Aorta (tissue), 5 donors: Measurements from ENCODE around the gene MRTFA. TPM values are rescaled to one million over a fixed set of nuclear protein-coding genes. Genes with fewer than 3 reads are reported as not detected.
A peak's percentile ranks its signal among the peaks of the same experiment; 100 is the strongest.

Source experiments
- ATAC-seq: fragments of 200-7000 bp; cut with Tn5 transposase; one replicate; pipeline ENCODE4 v1.9.1; 2022; ENCODE audit warnings: moderate library complexity; ENCODE audit not compliant: low FRiP score
- DNase-seq, 2 donors: peaks; one replicate each; pipeline ENCODE4 v3.0.0-alpha.2; 2020
- H3K27ac ChIP-seq, 2 donors: one replicate each; pipeline ENCODE4 v1.5.1; 2013; ENCODE audit warnings: low read length in 2 of 2, mild to moderate bottlenecking in 2 of 2, moderate library complexity in 2 of 2, control low read depth in 1 of 2, inconsistent platforms in 1 of 2, low read depth in 1 of 2
- H3K27me3 ChIP-seq, 2 donors: one replicate each; pipeline ENCODE4 v1.6.1; 2013; ENCODE audit warnings: control low read depth in 1 of 2, low read length in 1 of 2, mild to moderate bottlenecking in 1 of 2, moderate library complexity in 1 of 2; ENCODE audit not compliant: insufficient read depth in 2 of 2, control insufficient read depth in 1 of 2
- H3K36me3 ChIP-seq, 2 donors: one replicate each; pipeline ENCODE4 v1.6.1; 2013; ENCODE audit warnings: control low read depth in 1 of 2, low read length in 1 of 2, mild to moderate bottlenecking in 1 of 2; ENCODE audit not compliant: insufficient read depth in 2 of 2, control insufficient read depth in 1 of 2
- H3K4me1 ChIP-seq, 2 donors: one replicate each; pipeline ENCODE4 v1.6.1; 2013; ENCODE audit warnings: low read length in 2 of 2, control low read depth in 1 of 2, mild to moderate bottlenecking in 1 of 2, moderate library complexity in 1 of 2; ENCODE audit not compliant: insufficient read depth in 2 of 2, control insufficient read depth in 1 of 2
- H3K4me3 ChIP-seq, 2 donors: one replicate each; pipeline ENCODE4 v1.5.1; 2013; ENCODE audit warnings: low read length in 2 of 2, control low read depth in 1 of 2, mild to moderate bottlenecking in 1 of 2
- H3K9me3 ChIP-seq: one replicate; pipeline ENCODE4 v1.6.1; 2013; ENCODE audit warnings: mild to moderate bottlenecking, low read length; ENCODE audit not compliant: control insufficient read depth
- WGBS, 2 donors: extraction: QIAGEN DNeasy Blood & Tissue Kit; methylation state at CpG; one replicate each; pipeline ENCODE4 v1.1.7; 2013; 5-methylcytosine and 5-hydroxymethylcytosine counted together
- intact Hi-C, 2 donors: fragments of 100-400 bp; cut with DNase I; formaldehyde crosslinking; loops; one replicate each; pipeline versions ENCODE4 v1.14.2 to v1.15.0; 2022
- polyA plus RNA-seq, 2 donors: library from polyadenylated mRNA; stranded (reverse); fragments of 200-250 nt; gene quantifications; one replicate each; pipeline ENCODE4 v1.2.3, GENCODE V29; 2013
- total RNA-seq, 2 donors: library from RNA; stranded (reverse); fragmentation: NEBNext Ultra II Directional; extraction: Animal tissue kit (Norgen Biotek cat#: 25700); gene quantifications; one replicate each; pipeline ENCODE4 v1.2.1, GENCODE V29; 2021
- donor health status: healthy with polysubstance abuse.
- donor health status: Bipolar disorder and iron deficiency.
- donor health status: DM: no; HTN: no; CAD: no.
- donor health status: DM: no; HTN: no; CAD: no.
- donor health status: DM: yes; HTN: yes; CAD: no.

MRTFA gene
- total and polyA plus RNA-seq, 4 donors: 12.9 to 77.4 (median 51.9) TPM

DNA sequence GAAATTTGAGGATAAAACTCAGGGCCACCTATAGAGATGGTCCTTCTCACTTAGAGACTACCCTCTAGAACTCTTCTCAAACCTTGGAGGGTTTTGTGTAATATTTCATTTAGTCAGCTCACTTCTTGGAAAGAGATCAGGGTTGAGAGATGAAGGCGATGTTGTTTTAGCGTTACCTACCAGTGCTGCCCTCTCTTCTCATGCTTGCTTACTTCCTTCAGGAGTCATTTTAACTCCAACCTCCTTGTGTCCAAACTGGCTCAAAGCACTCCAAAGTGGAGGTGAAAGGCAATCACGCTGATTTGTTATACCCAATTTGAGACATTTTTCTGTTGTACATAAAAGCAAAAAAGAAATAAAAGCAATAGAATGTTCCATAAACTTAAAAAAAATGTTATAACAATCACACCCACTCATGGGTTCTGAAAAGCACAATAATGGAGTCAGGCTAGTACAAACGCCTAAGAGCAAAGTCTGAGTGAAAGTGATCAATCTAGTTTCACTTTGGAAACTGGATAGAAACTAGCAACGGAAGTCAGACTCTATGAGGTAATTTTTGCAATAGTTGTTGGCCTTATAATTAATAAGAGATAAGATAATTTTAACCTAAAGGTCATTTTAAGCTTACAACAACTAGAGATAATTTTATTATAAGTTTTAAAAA is 117.1 kb downstream of the MRTFA start:
- DNase-seq (no peak), ATAC-seq (no peak)
- WGBS, 2 donors: 72% methylated on average over 5 of the region's 5 CpGs
- Histone ChIP-seq H3K4me1 (peaks cover 4 to 6% of the 10 kb centered on the region in 2 donors), H3K27me3 (no peaks in the 10 kb centered on the region), H3K27ac (no peak overlapping the region), H3K4me3 (no peak overlapping the region), H3K36me3 (no peaks in the 10 kb centered on the region), H3K9me3 (no peaks in the 10 kb centered on the region)
- intact Hi-C loops: no loop called here

DNA sequence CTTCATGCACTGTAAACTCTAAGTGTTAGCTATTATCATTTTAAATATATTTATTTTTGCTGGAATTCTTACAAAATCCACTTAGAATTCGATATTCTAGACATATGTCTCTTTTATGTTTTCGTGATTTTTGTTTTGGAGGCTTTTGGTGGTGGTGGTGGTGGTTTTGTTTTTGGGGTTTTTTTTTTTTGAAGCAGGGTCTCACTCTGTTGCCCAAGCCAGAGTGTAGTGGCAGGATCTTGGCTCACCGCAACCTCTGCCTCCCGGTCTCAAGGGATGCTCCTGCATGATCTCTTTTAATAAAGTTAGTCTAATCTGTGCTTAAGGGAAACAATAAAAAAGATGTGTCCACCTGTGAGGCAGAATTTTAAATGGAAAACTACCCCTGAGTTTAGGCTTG is 117.7 kb downstream of the MRTFA start:
- no peak overlapping the region for H3K4me3 ChIP-seq
- 79 to 84% methylated on average over 4 of the region's 4 CpGs for WGBS, 2 donors
- no peak for ATAC-seq
- intact Hi-C loops: no loop called here
- H3K9me3 ChIP-seq: no peaks in the 10 kb centered on the region
- no peaks in the 10 kb centered on the region for H3K27me3 ChIP-seq
- no peak overlapping the region for H3K27ac ChIP-seq
- DNase-seq: no peak
- no peaks in the 10 kb centered on the region for H3K36me3 ChIP-seq
- H3K4me1 ChIP-seq: peaks cover 4 to 6% of the 10 kb centered on the region in 2 donors

DNA sequence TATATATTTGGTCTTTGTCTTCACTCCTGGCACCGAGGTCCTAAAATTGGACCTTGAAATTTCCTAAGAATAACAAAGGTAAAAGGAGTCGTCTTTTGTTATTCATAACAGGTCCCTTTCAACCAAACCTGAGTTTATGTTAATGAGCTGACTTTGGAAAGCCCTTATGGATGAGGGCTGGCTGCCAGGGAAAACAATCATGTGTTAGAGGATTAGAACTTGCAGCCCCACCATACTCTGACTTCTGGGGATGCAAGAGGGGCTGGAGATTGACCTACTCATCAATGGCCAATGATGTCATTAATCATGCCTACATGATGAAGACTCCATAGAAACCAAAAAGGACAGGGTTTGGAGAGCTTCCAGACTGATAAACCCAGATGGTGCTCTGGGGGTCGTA is 118.9 kb downstream of the MRTFA start:
- Histone ChIP-seq H3K9me3 (no peaks in the 10 kb centered on the region), H3K36me3 (no peaks in the 10 kb centered on the region), H3K4me3 (no peak overlapping the region), H3K27ac (no peak overlapping the region), H3K4me1 (peaks cover 4 to 6% of the 10 kb centered on the region in 2 donors), H3K27me3 (no peaks in the 10 kb centered on the region)
- intact Hi-C loops: no loop called here
- ATAC-seq (no peak), DNase-seq (no peak)
- WGBS, 2 donors: 33 to 41% methylated on average over 3 of the region's 3 CpGs

DNA sequence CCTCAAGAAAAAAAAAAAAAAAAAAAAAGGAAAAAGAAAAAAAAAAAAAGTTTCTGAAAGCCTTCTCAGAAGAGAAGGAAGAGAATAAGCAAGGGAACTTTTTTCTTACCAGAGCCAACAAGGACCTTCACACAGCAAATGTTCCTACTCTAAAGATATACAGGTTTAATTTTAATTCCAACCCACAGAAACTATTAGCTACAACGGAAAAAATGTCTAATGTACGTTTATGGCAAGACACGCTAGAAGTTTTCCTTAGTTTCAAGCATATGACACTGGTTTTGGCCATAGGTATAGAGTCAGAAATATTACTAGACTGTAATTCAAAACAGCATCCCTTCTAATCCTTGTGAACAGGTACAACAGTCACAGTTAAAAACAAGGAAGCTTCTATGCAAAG is 120.1 kb downstream of the MRTFA start:
- Histone ChIP-seq H3K4me3 (no peak overlapping the region), H3K4me1 (peaks cover 2 to 10% of the 10 kb centered on the region in 2 donors), H3K27me3 (no peaks in the 10 kb centered on the region), H3K36me3 (no peaks in the 10 kb centered on the region), H3K9me3 (no peaks in the 10 kb centered on the region), H3K27ac (no peak overlapping the region)
- 20 to 24% methylated on average over 3 of the region's 3 CpGs for WGBS, 2 donors
- intact Hi-C loops: no loop called here
- no peak for DNase-seq
- no peak for ATAC-seq

DNA sequence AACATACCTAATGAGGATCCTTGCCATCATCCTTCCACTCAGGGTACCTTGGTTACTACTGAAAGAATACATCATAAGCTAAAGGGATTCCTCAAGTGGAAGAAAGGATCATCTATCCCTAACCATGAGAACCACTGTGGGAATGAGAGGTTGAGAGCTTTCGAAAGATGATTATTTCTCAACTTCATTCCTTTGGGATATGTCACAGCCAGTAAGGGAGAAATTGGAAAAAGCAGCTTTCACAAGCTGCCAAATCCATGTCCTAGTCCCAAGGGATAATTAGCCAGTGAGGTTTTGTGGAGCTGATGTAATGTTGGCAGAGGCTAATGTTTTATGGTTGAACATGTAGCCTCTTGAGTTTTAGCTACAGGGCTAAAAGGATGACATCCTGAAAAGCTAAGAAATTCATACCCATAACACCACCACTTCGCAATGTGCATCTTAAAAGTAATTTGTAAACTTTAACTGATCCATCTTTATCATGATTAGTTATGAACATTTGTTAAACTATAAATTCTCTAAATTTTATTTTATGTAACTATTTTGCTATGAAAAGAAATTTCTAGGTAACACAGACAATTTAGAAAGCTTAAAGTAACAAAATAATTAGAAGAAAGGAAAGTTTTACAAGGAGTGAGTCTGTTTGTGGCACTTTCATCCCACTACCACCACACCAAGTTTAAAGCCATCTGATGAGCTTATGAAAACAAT is 123.9 kb downstream of the MRTFA start:
- Histone ChIP-seq H3K36me3 (no peaks in the 10 kb centered on the region), H3K27ac (peak overlapping the region in 1 of 2 donors; percentile 57), H3K4me3 (no peak overlapping the region), H3K4me1 (peaks cover 6 to 24% of the 10 kb centered on the region in 2 donors), H3K9me3 (no peaks in the 10 kb centered on the region), H3K27me3 (no peaks in the 10 kb centered on the region)
- 5 to 9% methylated on average over 2 of the region's 2 CpGs for WGBS, 2 donors
- DNase-seq: no peak
- intact Hi-C loops: loop anchor here (5.0 kb wide), 2 partner anchors 125 to 135 kb away; partner anchors contain the start of gene MRTFA (in 1 of the 2)
- ATAC-seq: peak; percentile 87

DNA sequence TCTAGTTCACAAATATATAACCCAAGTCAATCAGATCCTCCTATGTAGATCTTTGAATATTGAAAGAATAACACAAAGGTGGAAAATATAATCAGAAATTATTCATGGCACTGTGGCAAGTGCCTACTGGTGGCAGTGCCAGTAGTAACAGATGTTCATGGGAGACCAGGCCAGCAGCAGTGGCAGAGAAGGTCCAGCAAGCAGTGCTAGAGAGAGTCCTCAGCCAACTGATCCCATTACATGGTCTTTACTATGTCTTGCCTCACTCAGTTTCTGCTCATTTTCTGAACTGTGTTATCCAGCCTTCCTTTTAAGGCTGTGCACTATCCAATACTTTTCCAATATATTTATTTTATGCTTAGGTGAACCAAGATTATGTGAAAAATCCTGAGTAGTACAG is 124.9 kb downstream of the MRTFA start:
- peak overlapping the region in 1 of 2 donors; percentile 40 for H3K27ac ChIP-seq
- ATAC-seq (peak; percentile 36), DNase-seq (no peak)
- H3K4me3 ChIP-seq: no peak overlapping the region
- H3K27me3 ChIP-seq: no peaks in the 10 kb centered on the region
- intact Hi-C loops: loop anchor here (5.0 kb wide), 2 partner anchors 126 to 136 kb away; partner anchors contain the start of gene MRTFA (in 1 of the 2)
- H3K4me1 ChIP-seq: peaks cover 4 to 24% of the 10 kb centered on the region in 2 donors
- H3K36me3 ChIP-seq: no peaks in the 10 kb centered on the region
- no peaks in the 10 kb centered on the region for H3K9me3 ChIP-seq

DNA sequence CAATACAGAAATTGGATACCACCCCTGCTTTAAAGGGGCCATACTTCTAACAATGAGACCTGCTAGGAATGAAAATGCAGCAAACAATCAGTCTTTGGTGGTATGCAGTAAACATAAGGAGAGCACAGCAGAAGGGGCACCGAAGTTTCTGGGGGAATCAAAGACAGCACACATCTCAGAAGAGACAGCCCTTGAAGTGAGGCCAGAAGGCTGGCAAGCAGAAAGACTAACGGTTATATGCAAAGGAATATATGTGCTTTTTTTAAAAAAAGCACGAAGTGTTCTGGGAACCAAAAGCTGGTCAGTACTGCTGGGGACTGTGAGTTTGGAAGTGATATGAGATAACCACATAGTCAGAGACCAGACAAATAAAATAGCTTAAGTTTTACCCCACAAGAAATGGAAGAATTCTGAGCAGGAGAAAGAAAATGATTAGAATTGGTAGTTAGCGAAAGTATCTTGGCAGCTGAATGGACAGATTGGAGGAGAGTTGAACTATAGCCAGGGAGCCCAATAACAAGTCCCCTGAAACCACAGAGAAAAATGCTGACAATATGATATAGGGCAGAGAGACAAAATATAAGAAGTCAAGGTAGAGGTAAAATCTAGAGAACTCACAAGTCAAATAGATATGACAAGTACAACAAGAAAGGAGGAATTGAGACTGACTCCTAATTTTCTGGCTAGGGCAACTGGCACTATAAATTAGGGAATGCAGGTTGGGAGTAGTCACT is 125.7 kb downstream of the MRTFA start:
- no peaks in the 10 kb centered on the region for H3K27me3 ChIP-seq
- H3K4me1 ChIP-seq: peaks cover 4 to 20% of the 10 kb centered on the region in 2 donors
- intact Hi-C loops: loop anchor here (5.0 kb wide), 2 partner anchors 127 to 137 kb away; partner anchors contain the start of gene MRTFA (in 1 of the 2)
- 30 to 31% methylated on average over 4 of the region's 4 CpGs for WGBS, 2 donors
- peak overlapping the region; percentile 28 to 92 for H3K27ac ChIP-seq
- no peak for DNase-seq
- H3K9me3 ChIP-seq: no peaks in the 10 kb centered on the region
- no peak for ATAC-seq
- H3K36me3 ChIP-seq: no peaks in the 10 kb centered on the region
- no peak overlapping the region for H3K4me3 ChIP-seq

DNA sequence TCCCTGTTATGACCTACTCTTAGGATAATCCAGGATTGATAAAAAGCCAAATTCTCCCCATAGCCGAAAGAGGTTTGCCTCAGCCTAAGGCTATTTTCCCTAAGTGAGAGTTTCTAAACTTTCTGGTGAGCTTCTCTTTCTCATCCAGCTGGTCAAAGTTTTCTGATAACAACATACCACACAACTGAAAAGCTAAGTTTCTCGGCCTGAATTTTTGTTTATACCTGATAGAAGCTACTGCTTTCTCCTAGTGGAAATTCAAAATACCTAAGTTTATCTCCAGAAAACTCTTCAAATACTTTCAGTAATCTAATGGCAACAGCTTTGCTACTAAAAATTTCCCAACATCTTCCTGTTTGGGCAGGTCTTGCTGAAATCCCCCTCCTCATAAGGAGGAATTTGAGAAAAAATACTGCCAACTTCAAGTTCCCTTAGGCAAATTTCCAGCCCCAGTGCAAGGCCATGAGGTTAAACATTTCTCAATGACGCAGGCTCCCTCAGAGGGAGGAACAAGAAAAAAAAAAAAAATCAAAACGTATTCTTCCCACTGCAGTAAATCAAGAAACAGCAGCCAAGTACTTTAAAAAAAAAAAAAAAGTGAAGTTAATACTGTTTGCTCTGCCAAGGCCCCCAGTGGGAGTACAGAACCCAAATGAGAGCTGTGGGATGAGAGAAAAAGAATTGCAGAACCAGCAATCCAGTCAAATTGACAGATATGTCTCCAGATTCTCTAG is 127.0 kb downstream of the MRTFA start:
- Histone ChIP-seq H3K27ac (peak overlapping the region; percentile 57 to 75), H3K27me3 (no peaks in the 10 kb centered on the region), H3K4me1 (peaks cover 4 to 20% of the 10 kb centered on the region in 2 donors), H3K4me3 (peak overlapping the region in 1 of 2 donors; percentile 34), H3K9me3 (no peaks in the 10 kb centered on the region), H3K36me3 (no peaks in the 10 kb centered on the region)
- WGBS, 2 donors: 1% methylated on average over 4 of the region's 4 CpGs
- DNase-seq (peak in 1 of 2 donors; percentile 70), ATAC-seq (peak; percentile 72)
- intact Hi-C loops: loop anchor here (5.0 kb wide), 2 partner anchors 128 to 138 kb away; partner anchors contain the start of gene MRTFA (in 1 of the 2)
